ENCODE measurements around the gene CLIC5.
A peak's percentile ranks its signal among the peaks of the same experiment; 100 is the strongest.

Gene CLIC5

GRCh38 chr6:46015119-46015968 is at the start of gene CLIC5:
Gene CLIC5, minus strand, starts transcription at chr6:46015860. Its CDS starts 318 bp downstream, at chr6:46015542.
- no peak for FAIRE-seq

- FAIRE-seq: no peak
These were observed 47.3 kb upstream of the CLIC5 start for GRCh38 chr6:46062991-46063390.

GRCh38 chr6:46062312-46062711 is 46.7 kb upstream of the CLIC5 start:
- no peak for FAIRE-seq

GRCh38 chr6:46061497-46061896 is 45.8 kb upstream of the CLIC5 start:
- FAIRE-seq: no peak

- no peak for FAIRE-seq
These were observed 43.9 kb upstream of the CLIC5 start for GRCh38 chr6:46059608-46060007.

- no peak for FAIRE-seq
These were observed 43.3 kb upstream of the CLIC5 start for GRCh38 chr6:46058951-46059350.

- no peak for FAIRE-seq
These were observed 42.1 kb upstream of the CLIC5 start for GRCh38 chr6:46057792-46058191.

- no peak for FAIRE-seq
These were observed 41.4 kb upstream of the CLIC5 start for GRCh38 chr6:46056906-46057529.

GRCh38 chr6:46054516-46054915 is 38.9 kb upstream of the CLIC5 start:
- FAIRE-seq: no peak

- FAIRE-seq: no peak
These were observed 37.6 kb upstream of the CLIC5 start for GRCh38 chr6:46053039-46053933.

GRCh38 chr6:46052479-46052878 is 36.8 kb upstream of the CLIC5 start:
- no peak for FAIRE-seq

- FAIRE-seq: no peak
These were observed 36.3 kb upstream of the CLIC5 start for GRCh38 chr6:46051962-46052361.

- no peak for FAIRE-seq
These were observed 35.3 kb upstream of the CLIC5 start for GRCh38 chr6:46050845-46051405.

GRCh38 chr6:46048646-46049297 is 33.1 kb upstream of the CLIC5 start:
- FAIRE-seq: no peak

- no peak for FAIRE-seq
These were observed 31.0 kb upstream of the CLIC5 start for GRCh38 chr6:46046558-46047174.

- FAIRE-seq: peak; percentile 69
These were observed 29.4 kb upstream of the CLIC5 start for GRCh38 chr6:46044881-46045617.

GRCh38 chr6:46042355-46042999 is 26.8 kb upstream of the CLIC5 start:
- FAIRE-seq: peak; percentile 56

GRCh38 chr6:46040288-46040687 is 24.6 kb upstream of the CLIC5 start:
- FAIRE-seq: no peak

- no peak for FAIRE-seq
These were observed 24.0 kb upstream of the CLIC5 start for GRCh38 chr6:46039646-46040045.

GRCh38 chr6:46036911-46037310 is 21.3 kb upstream of the CLIC5 start:
- FAIRE-seq: no peak

- FAIRE-seq: no peak
These were observed 19.6 kb upstream of the CLIC5 start for GRCh38 chr6:46035242-46035641.
